Hepatocyte (in vitro differentiated cells): ENCODE results near the gene PHIP. TPM values are rescaled to one million over a fixed set of nuclear protein-coding genes. Genes with fewer than 3 reads are reported as not detected.

Source experiments
- DNase-seq: peaks from one replicate; pipeline ENCODE4 v3.0.0-alpha.2; 2016; ENCODE audit warnings: low spot score
- H2AFZ ChIP-seq: fragments of 200-600 bp; sonication (generic); 2 replicates; pipeline ENCODE4 v1.6.0; 2016; ENCODE audit warnings: antibody characterized with exemption, mild to moderate bottlenecking
- H3K27ac ChIP-seq: fragments of 200-600 bp; sonication (generic); 2 replicates; pipeline ENCODE4 v1.5.1; 2016; ENCODE audit warnings: mild to moderate bottlenecking
- H3K27me3 ChIP-seq: fragments of 200-600 bp; sonication (generic); 2 replicates; pipeline ENCODE4 v1.6.1; 2016
- H3K36me3 ChIP-seq: fragments of 200-600 bp; sonication (generic); replicated peaks from 2 replicates; pipeline ENCODE4 v1.5.1; 2016; ENCODE audit warnings: low read depth; ENCODE audit not compliant: insufficient read depth
- H3K4me1 ChIP-seq: fragments of 200-600 bp; sonication (generic); 2 replicates; pipeline ENCODE4 v1.5.1; 2016; ENCODE audit warnings: mild to moderate bottlenecking, moderate library complexity; ENCODE audit not compliant: insufficient read depth
- H3K4me2 ChIP-seq: fragments of 200-600 bp; sonication (generic); 2 replicates; pipeline ENCODE4 v1.6.0; 2016
- H3K4me3 ChIP-seq: fragments of 200-600 bp; sonication (generic); 2 replicates; pipeline ENCODE4 v1.5.1; 2016; ENCODE audit warnings: mild to moderate bottlenecking
- H3K79me2 ChIP-seq: fragments of 200-600 bp; sonication (generic); 2 replicates; pipeline ENCODE4 v1.6.0; 2017; ENCODE audit warnings: mild to moderate bottlenecking
- H3K9me2 ChIP-seq: fragments of 200-600 bp; sonication (generic); replicated peaks from 2 replicates; pipeline ENCODE4 v1.6.0; 2017; ENCODE audit warnings: mild to moderate bottlenecking; ENCODE audit not compliant: insufficient read depth
- H3K9me3 ChIP-seq: fragments of 200-600 bp; sonication (generic); 2 replicates; pipeline ENCODE4 v1.5.1; 2016; ENCODE audit warnings: low read depth, mild to moderate bottlenecking
- H4K20me1 ChIP-seq: fragments of 200-600 bp; sonication (generic); 2 replicates; pipeline ENCODE4 v1.6.0; 2016; ENCODE audit warnings: mild to moderate bottlenecking; ENCODE audit not compliant: insufficient read depth, poor library complexity, severe bottlenecking
- CTCF ChIP-seq: fragments of 200-600 bp; sonication (generic); IDR thresholded peaks from 2 replicates; pipeline ENCODE4 v1.5.1; 2016; ENCODE audit warnings: antibody characterized with exemption, mild to moderate bottlenecking; ENCODE audit not compliant: poor library complexity
- EZH2 ChIP-seq: fragments of 200-600 bp; sonication (generic); IDR thresholded peaks from 2 replicates; pipeline ENCODE4 v1.6.1; 2016; ENCODE audit warnings: antibody characterized with exemption, mild to moderate bottlenecking, borderline replicate concordance
- EZH2phosphoT487 ChIP-seq: fragments of 200-600 bp; sonication (generic); IDR thresholded peaks from one replicate; pipeline ENCODE4 v1.6.1; 2018; ENCODE audit warnings: antibody characterized with exemption, mild to moderate bottlenecking, low read depth, moderate library complexity; ENCODE audit not compliant: unreplicated experiment, severe bottlenecking
- WGBS: methylation state at CpG from one replicate; pipeline ENCODE4 v1.1.6; 2016; ENCODE audit warnings: low lambda C conversion rate; ENCODE audit errors: missing lambda C conversion rate; 5-methylcytosine and 5-hydroxymethylcytosine counted together
- polyA plus RNA-seq: library from polyadenylated mRNA; unstranded; fragments of >200 nt; fragmentation: Nextera tagmentation; extraction: Ambion mirVana; gene quantifications from 2 replicates; pipeline ENCODE4 v1.2.1, GENCODE V29; 2016
- total RNA-seq: library from RNA; depleted of rRNA; stranded (reverse); fragments of >200 nt; gene quantifications from 2 replicates; pipeline ENCODE4 v1.2.3, GENCODE V29; 2014

PHIP gene
- total and polyA plus RNA-seq, 2 experiments from 2014 or later = 15.2 to 44.4 TPM

GRCh38 chr6:79033279-79033678 lies 44.8 kb downstream of the PHIP start:
- 99% methylated on average over 3 of the region's 3 CpGs for WGBS
- Histone ChIP-seq H3K4me2 (no peak overlapping the region), H3K27me3 (no peaks in the 10 kb centered on the region), H3K27ac (no peak overlapping the region), H3K4me3 (no peak overlapping the region), H3K36me3 (no peaks in the 10 kb centered on the region), H3K9me3 (no peaks in the 10 kb centered on the region), H3K79me2 (peaks cover 80% of the 10 kb centered on the region), H3K9me2 (no peaks in the 10 kb centered on the region), H4K20me1 (peaks cover 5% of the 10 kb centered on the region), H3K4me1 (no peaks in the 10 kb centered on the region), H2AFZ (no peak overlapping the region)
- no peak for DNase-seq
- no peak for TF ChIP-seq EZH2phosphoT487
- no peak for TF ChIP-seq EZH2
- no peak for TF ChIP-seq CTCF

- H3K9me3 ChIP-seq = no peaks in the 10 kb centered on the region
- no peak for DNase-seq
- no peak overlapping the region for H3K4me2 ChIP-seq
- H3K27ac ChIP-seq = no peak overlapping the region
- no peaks in the 10 kb centered on the region for H3K4me1 ChIP-seq
- no peak overlapping the region for H2AFZ ChIP-seq
- no peak for TF ChIP-seq CTCF
- no peak for TF ChIP-seq EZH2phosphoT487
- TF ChIP-seq EZH2 = no peak
- H3K79me2 ChIP-seq = peaks cover 77% of the 10 kb centered on the region
- H3K27me3 ChIP-seq = no peaks in the 10 kb centered on the region
- no peaks in the 10 kb centered on the region for H3K36me3 ChIP-seq
- H3K4me3 ChIP-seq = no peak overlapping the region
- H3K9me2 ChIP-seq = no peaks in the 10 kb centered on the region
- WGBS = 87% methylated on average over 3 of the region's 3 CpGs
- peaks cover 5% of the 10 kb centered on the region for H4K20me1 ChIP-seq
Observed at GRCh38 chr6:79031821-79032590, 46.0 kb downstream of the PHIP start.

- H3K9me3 ChIP-seq = no peaks in the 10 kb centered on the region
- no peak overlapping the region for H3K4me3 ChIP-seq
- no peaks in the 10 kb centered on the region for H3K4me1 ChIP-seq
- 94% methylated on average over 1 of the region's 1 CpG for WGBS
- peaks cover 5% of the 10 kb centered on the region for H4K20me1 ChIP-seq
- H2AFZ ChIP-seq = no peak overlapping the region
- peaks cover 75% of the 10 kb centered on the region for H3K79me2 ChIP-seq
- no peak for DNase-seq
- H3K9me2 ChIP-seq = no peaks in the 10 kb centered on the region
- no peak overlapping the region for H3K4me2 ChIP-seq
- H3K36me3 ChIP-seq = no peaks in the 10 kb centered on the region
- TF ChIP-seq EZH2phosphoT487 (no peak), EZH2 (no peak), CTCF (no peak)
- H3K27me3 ChIP-seq = no peaks in the 10 kb centered on the region
- H3K27ac ChIP-seq = no peak overlapping the region
Observed at GRCh38 chr6:79030511-79030910, 47.5 kb downstream of the PHIP start.
